Astrocyte of the hippocampus (primary cell): ENCODE results near the gene TMEM61.

Experiments
- DNase-seq: peaks from one replicate; pipeline ENCODE4 v3.0.0; 2011; ENCODE audit warnings: low read depth, low spot score

The TMEM61 gene

GRCh38 chr1:54985556-54985955 lies 5.1 kb downstream of the TMEM61 start:
- DNase-seq, result no peak

- DNase-seq, result no peak
Measured at GRCh38 chr1:54986025-54986424, 5.6 kb downstream of the TMEM61 start.

GRCh38 chr1:54986533-54986932 lies 6.1 kb downstream of the TMEM61 start:
- DNase-seq, result no peak

GRCh38 chr1:54987427-54987826 lies 7.0 kb downstream of the TMEM61 start:
- no peak for DNase-seq

GRCh38 chr1:54987919-54988705 lies 7.7 kb downstream of the TMEM61 start:
- peak; percentile 52 for DNase-seq

GRCh38 chr1:54988975-54989374 lies 8.5 kb downstream of the TMEM61 start:
- no peak for DNase-seq

GRCh38 chr1:54989473-54989872 lies 9.0 kb downstream of the TMEM61 start:
- DNase-seq, result no peak

- DNase-seq, result peak; percentile 83
Measured at GRCh38 chr1:54989968-54990810, 9.8 kb downstream of the TMEM61 start.

GRCh38 chr1:54990916-54991315 lies 10.5 kb downstream of the TMEM61 start:
- DNase-seq, result no peak

- no peak for DNase-seq
Measured at GRCh38 chr1:54991939-54992338, 11.5 kb downstream of the TMEM61 start.

GRCh38 chr1:54993140-54993539 lies 12.7 kb downstream of the TMEM61 start:
- no peak for DNase-seq

- no peak for DNase-seq
Measured at GRCh38 chr1:54994355-54994990, 14.0 kb downstream of the TMEM61 start.

- no peak for DNase-seq
Measured at GRCh38 chr1:54995013-54995760, 14.8 kb downstream of the TMEM61 start.

GRCh38 chr1:54995835-54996234 lies 15.4 kb downstream of the TMEM61 start:
- DNase-seq, result no peak

- peak; percentile 81 for DNase-seq
Measured at GRCh38 chr1:54996359-54996868, 16.0 kb downstream of the TMEM61 start.

- DNase-seq, result peak; percentile 56
Measured at GRCh38 chr1:54996869-54997710, 16.7 kb downstream of the TMEM61 start.

GRCh38 chr1:54997711-54997986 lies 17.2 kb downstream of the TMEM61 start:
- DNase-seq, result no peak

- no peak for DNase-seq
Measured at GRCh38 chr1:54998100-54998499, 17.7 kb downstream of the TMEM61 start.

- no peak for DNase-seq
Measured at GRCh38 chr1:54998677-54999076, 18.2 kb downstream of the TMEM61 start, which contains the start of gene BSND. Gene BSND, plus strand, starts transcription at chr1:54998933. Its CDS starts 254 bp downstream, at chr1:54999187.
